A673 (cell line): ENCODE results near the gene FHIT. TPM values are rescaled to one million over a fixed set of nuclear protein-coding genes. Genes with fewer than 3 reads are reported as not detected.

ENCODE experiments used
- BruUV-seq: library from RNA; stranded (reverse); fragments of 400-500 nt; replicated peaks from 2 replicates; lab custom pipeline; 2021; lab: Mats Ljungman, UMichigan
- CTCF ChIA-PET: fragments of 300-600 bp; sonication (Branson Sonifier 250); formaldehyde crosslinking; loops from one replicate; lab custom pipeline; 2022; ENCODE audit warnings: antibody characterized with exemption; lab: Charles Lee
- POLR2A ChIA-PET: fragments of 300-600 bp; sonication (Branson Sonifier 250); formaldehyde crosslinking; loops from one replicate; lab custom pipeline; 2022; ENCODE audit warnings: antibody characterized with exemption; ENCODE audit not compliant: low non-redundant PET; lab: Charles Lee
- DNase-seq: peaks from one replicate; pipeline ENCODE4 v3.0.0-alpha.2; 2015; ENCODE audit warnings: low spot score
- H3K27ac ChIP-seq: fragments of 200-600 bp; sonication (generic); 2 replicates; pipeline ENCODE4 v1.5.1; 2016; ENCODE audit warnings: mixed run types, low read depth, mild to moderate bottlenecking, mixed read lengths, antibody characterized with exemption, low read length; ENCODE audit not compliant: poor library complexity, severe bottlenecking
- H3K27me3 ChIP-seq: fragments of 200-600 bp; sonication (generic); replicated peaks from 2 replicates; pipeline ENCODE4 v1.6.1; 2017; ENCODE audit warnings: mixed run types, low read depth, mild to moderate bottlenecking, mixed read lengths, antibody characterized with exemption, low read length; ENCODE audit not compliant: insufficient read depth, poor library complexity
- H3K36me3 ChIP-seq: fragments of 200-600 bp; sonication (generic); 2 replicates; pipeline ENCODE4 v1.6.1; 2016; ENCODE audit warnings: mixed run types, mild to moderate bottlenecking, mixed read lengths, antibody characterized with exemption, low read length; ENCODE audit not compliant: insufficient read depth, poor library complexity, severe bottlenecking
- H3K4me1 ChIP-seq: fragments of 200-600 bp; sonication (generic); 2 replicates; pipeline ENCODE4 v1.6.1; 2017; ENCODE audit warnings: mixed run types, mild to moderate bottlenecking, mixed read lengths, antibody characterized with exemption, low read length; ENCODE audit not compliant: insufficient read depth, poor library complexity, severe bottlenecking
- H3K4me3 ChIP-seq: fragments of 200-600 bp; sonication (generic); 2 replicates; pipeline ENCODE4 v1.5.1; 2016; ENCODE audit warnings: low read depth, mixed run types, mild to moderate bottlenecking, mixed read lengths, low read length; ENCODE audit not compliant: poor library complexity, severe bottlenecking
- H3K9me3 ChIP-seq: fragments of 200-600 bp; sonication (generic); 2 replicates; pipeline ENCODE4 v1.6.1; 2016; ENCODE audit warnings: mixed run types, low read depth, mild to moderate bottlenecking, mixed read lengths, antibody characterized with exemption, low read length; ENCODE audit not compliant: poor library complexity, severe bottlenecking
- EZH2 ChIP-seq: fragments of 200-600 bp; sonication (generic); IDR thresholded peaks from 2 replicates; pipeline ENCODE4 v1.6.1; 2017; ENCODE audit warnings: borderline replicate concordance, low read depth, mild to moderate bottlenecking, mixed read lengths, antibody characterized with exemption, low read length; ENCODE audit not compliant: poor library complexity, severe bottlenecking
- intact Hi-C: fragments of 100-400 bp; cut with micrococcal nuclease; formaldehyde crosslinking; loops from one replicate; pipeline ENCODE4 v1.10.0; 2022; ENCODE audit not compliant: unreplicated experiment
- total RNA-seq: library from RNA; stranded (reverse); gene quantifications from 2 replicates; pipeline ENCODE4 v1.2.3, GENCODE V29; 2021
- TF ChIP-seq, protein P1 (sequence below): fragments of 300-800, 200-600 bp; sonication (generic); conservative IDR thresholded peaks from 2 replicates; pipeline ENCODE4 v1.5.1; 2017; ENCODE audit warnings: low read depth, mild to moderate bottlenecking, antibody characterized with exemption, low read length, moderate library complexity, mixed read lengths

The FHIT gene
- total RNA-seq, 1 experiment from 2014 or later, result not detected

GRCh38 chr3:59882746-59883145 lies 1368.5 kb downstream of the FHIT start:
- CTCF ChIA-PET, result no interaction called here
- no peaks in the 10 kb centered on the region for H3K9me3 ChIP-seq
- H3K36me3 ChIP-seq, result no peaks in the 10 kb centered on the region
- intact Hi-C loops, result no loop called here
- TF ChIP-seq EZH2, result no peak
- TF ChIP-seq, protein P1, sequence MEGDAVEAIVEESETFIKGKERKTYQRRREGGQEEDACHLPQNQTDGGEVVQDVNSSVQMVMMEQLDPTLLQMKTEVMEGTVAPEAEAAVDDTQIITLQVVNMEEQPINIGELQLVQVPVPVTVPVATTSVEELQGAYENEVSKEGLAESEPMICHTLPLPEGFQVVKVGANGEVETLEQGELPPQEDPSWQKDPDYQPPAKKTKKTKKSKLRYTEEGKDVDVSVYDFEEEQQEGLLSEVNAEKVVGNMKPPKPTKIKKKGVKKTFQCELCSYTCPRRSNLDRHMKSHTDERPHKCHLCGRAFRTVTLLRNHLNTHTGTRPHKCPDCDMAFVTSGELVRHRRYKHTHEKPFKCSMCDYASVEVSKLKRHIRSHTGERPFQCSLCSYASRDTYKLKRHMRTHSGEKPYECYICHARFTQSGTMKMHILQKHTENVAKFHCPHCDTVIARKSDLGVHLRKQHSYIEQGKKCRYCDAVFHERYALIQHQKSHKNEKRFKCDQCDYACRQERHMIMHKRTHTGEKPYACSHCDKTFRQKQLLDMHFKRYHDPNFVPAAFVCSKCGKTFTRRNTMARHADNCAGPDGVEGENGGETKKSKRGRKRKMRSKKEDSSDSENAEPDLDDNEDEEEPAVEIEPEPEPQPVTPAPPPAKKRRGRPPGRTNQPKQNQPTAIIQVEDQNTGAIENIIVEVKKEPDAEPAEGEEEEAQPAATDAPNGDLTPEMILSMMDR, result no peak
- H3K4me3 ChIP-seq, result no peak overlapping the region
- no peak overlapping the region for H3K27ac ChIP-seq
- DNase-seq, result no peak
- no peaks in the 10 kb centered on the region for H3K27me3 ChIP-seq
- POLR2A ChIA-PET, result no interaction called here
- BruUV-seq, result no TSS peak
- H3K4me1 ChIP-seq, result no peaks in the 10 kb centered on the region

- no peak overlapping the region for H3K27ac ChIP-seq
- ChIA-PET CTCF (no interaction called here), POLR2A (no interaction called here)
- no peaks in the 10 kb centered on the region for H3K9me3 ChIP-seq
- no peaks in the 10 kb centered on the region for H3K27me3 ChIP-seq
- no peak overlapping the region for H3K4me3 ChIP-seq
- DNase-seq, result no peak
- no peaks in the 10 kb centered on the region for H3K36me3 ChIP-seq
- no TSS peak for BruUV-seq
- intact Hi-C loops, result no loop called here
- H3K4me1 ChIP-seq, result no peaks in the 10 kb centered on the region
- TF ChIP-seq, protein P1, result no peak
- no peak for TF ChIP-seq EZH2
Measured at GRCh38 chr3:59880717-59881116, 1370.5 kb downstream of the FHIT start.

DNA sequence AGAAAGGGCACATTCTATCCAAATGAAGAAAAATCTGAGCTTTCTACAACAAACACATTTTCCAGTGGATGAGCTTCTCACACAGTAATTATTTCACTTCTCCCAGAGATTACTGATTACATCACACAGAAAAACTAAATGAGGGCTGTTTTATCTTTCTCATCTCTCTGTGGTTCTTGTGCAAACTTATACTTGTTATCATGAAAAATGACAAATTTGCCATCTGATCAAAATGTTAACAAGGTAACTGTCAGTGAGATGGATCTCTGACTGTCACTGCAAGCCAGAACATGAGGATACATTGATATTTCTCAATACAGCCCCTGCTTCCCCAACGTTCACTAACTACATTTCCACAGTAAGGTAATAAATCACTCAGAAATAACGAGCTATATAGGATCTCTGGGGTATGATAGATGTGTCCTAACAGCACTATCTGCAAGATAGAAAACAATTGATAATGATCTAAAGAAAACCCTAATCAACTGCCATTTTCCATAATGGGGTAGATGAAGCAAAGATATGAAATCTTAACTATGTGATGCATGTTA lies 1372.1 kb downstream of the FHIT start:
- BruUV-seq, result no TSS peak
- no peak for TF ChIP-seq EZH2
- TF ChIP-seq, protein P1, result no peak
- no peak for DNase-seq
- H3K27ac ChIP-seq, result no peak overlapping the region
- no peaks in the 10 kb centered on the region for H3K9me3 ChIP-seq
- no peaks in the 10 kb centered on the region for H3K27me3 ChIP-seq
- H3K4me1 ChIP-seq, result no peaks in the 10 kb centered on the region
- H3K4me3 ChIP-seq, result no peak overlapping the region
- CTCF ChIA-PET, result no interaction called here
- no peaks in the 10 kb centered on the region for H3K36me3 ChIP-seq
- intact Hi-C loops, result no loop called here
- POLR2A ChIA-PET, result no interaction called here
